SU-DHL-6 (cell line): ENCODE measurements around the gene SLC5A10.

Experiments
- H2AFZ ChIP-seq: fragments of 200-600 bp; sonication (generic); 2 replicates; pipeline ENCODE4 v1.6.1; 2014; ENCODE audit warnings: low read depth, mild to moderate bottlenecking, moderate library complexity, mixed read lengths, antibody characterized with exemption, low read length; ENCODE audit not compliant: severe bottlenecking
- H3F3A ChIP-seq: fragments of 200-600 bp; shearing (Covaris generic); 2 replicates; pipeline ENCODE4 v1.6.0; 2016; ENCODE audit warnings: antibody characterized with exemption, mild to moderate bottlenecking; ENCODE audit not compliant: insufficient read depth
- H3K27ac ChIP-seq: fragments of 200-600 bp; sonication (generic); 2 replicates; pipeline ENCODE4 v1.5.1; 2016; ENCODE audit warnings: low read depth, mild to moderate bottlenecking, low read length, moderate library complexity, mixed read lengths
- H3K27me3 ChIP-seq: fragments of 200-600 bp; sonication (generic), shearing (Covaris generic); 2 replicates; pipeline ENCODE4 v1.6.0; 2014; ENCODE audit warnings: mild to moderate bottlenecking, low read length
- H3K36me3 ChIP-seq: fragments of 200-600 bp; sonication (generic); 2 replicates; pipeline ENCODE4 v1.6.1; 2014; ENCODE audit warnings: mild to moderate bottlenecking, low read length, mixed read lengths
- H3K4me2 ChIP-seq: fragments of 300-600, 200-600 bp; shearing (Covaris generic), sonication (generic); 2 replicates; pipeline ENCODE4 v1.6.0; 2014; ENCODE audit warnings: low read length, low read depth, mild to moderate bottlenecking; ENCODE audit not compliant: poor library complexity, severe bottlenecking
- H3K4me3 ChIP-seq: fragments of 200-600 bp; sonication (generic); 2 replicates; pipeline ENCODE4 v1.5.1; 2014; ENCODE audit warnings: antibody characterized with exemption, low read length, mild to moderate bottlenecking, mixed read lengths; ENCODE audit not compliant: insufficient read depth, poor library complexity, severe bottlenecking
- H3K79me2 ChIP-seq: fragments of 200-600 bp; sonication (generic); 2 replicates; pipeline ENCODE4 v1.6.1; 2014; ENCODE audit warnings: mild to moderate bottlenecking, low read length, moderate library complexity; ENCODE audit not compliant: insufficient read depth
- H3K9ac ChIP-seq: fragments of 200-600 bp; sonication (generic); 2 replicates; pipeline ENCODE4 v1.7.0; 2014; ENCODE audit warnings: mild to moderate bottlenecking, low read length
- H3K9me2 ChIP-seq: fragments of 200-600 bp; sonication (generic); replicated peaks from 2 replicates; pipeline ENCODE4 v1.6.1; 2014; ENCODE audit warnings: low read length; ENCODE audit not compliant: insufficient read depth
- H3K9me3 ChIP-seq: fragments of 200-600 bp; sonication (generic); 2 replicates; pipeline ENCODE4 v1.6.1; 2014; ENCODE audit warnings: low read length, mixed read lengths; ENCODE audit not compliant: insufficient read depth
- H4K20me1 ChIP-seq: fragments of 200-600 bp; sonication (generic); 2 replicates; pipeline ENCODE4 v1.6.1; 2014; ENCODE audit warnings: low read depth, mild to moderate bottlenecking, antibody characterized with exemption, low read length, moderate library complexity, mixed read lengths
- EZH2phosphoT487 ChIP-seq: fragments of 200-600 bp; sonication (generic), shearing (Covaris generic); conservative IDR thresholded peaks from 2 replicates; pipeline ENCODE4 v1.6.1; 2018; ENCODE audit warnings: mild to moderate bottlenecking, antibody characterized with exemption, low read length, moderate library complexity, mixed read lengths
- TF ChIP-seq, protein P1 (sequence below): fragments of 200-600 bp; sonication (generic); IDR thresholded peaks from one replicate; pipeline ENCODE4 v1.5.1; 2017; ENCODE audit warnings: antibody characterized with exemption, mild to moderate bottlenecking, low read length, moderate library complexity; ENCODE audit not compliant: insufficient read depth, poor library complexity, severe bottlenecking

The SLC5A10 gene

DNA sequence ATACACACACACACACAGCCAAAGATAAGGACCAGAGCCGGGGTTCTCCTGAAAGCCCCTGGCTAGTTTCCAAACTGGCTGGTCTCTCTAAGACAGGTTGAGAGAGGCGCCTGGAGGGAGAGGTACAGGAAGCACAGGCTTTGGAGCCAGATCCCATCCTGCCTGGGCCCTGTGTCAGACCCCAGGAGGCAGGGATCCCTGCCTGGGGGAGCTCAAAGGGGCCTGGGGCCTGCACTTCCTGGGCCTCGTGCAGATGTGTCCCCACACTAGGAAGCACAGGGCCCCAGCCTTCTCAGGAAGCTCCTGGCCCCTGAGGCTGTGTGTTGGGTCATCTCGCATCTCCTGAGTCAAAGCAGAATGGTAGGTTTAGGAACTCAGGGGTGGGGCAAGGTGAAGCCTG lies 16.0 kb downstream of the SLC5A10 start:
- no peak overlapping the region for H3K27ac ChIP-seq
- no peak overlapping the region for H2AFZ ChIP-seq

DNA sequence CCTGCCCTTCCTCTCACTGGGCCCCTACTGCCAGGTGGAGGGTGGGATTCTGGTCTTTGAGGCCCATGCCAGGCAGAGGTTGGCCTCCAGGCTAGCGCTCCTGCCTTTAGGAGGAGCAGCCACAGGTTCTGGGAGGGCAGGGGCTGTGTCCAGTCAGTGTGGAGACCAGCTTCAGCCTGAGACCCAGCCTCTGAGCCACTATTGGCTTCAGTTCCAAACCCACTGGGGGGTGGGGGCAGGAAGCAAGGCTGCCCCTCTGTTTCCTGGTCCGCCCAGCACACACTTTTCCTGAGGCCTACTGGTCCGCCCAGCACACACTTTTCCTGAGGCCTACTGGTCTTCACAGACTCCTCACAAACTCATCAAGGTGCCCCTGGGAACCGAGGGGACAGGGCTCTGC lies 16.4 kb downstream of the SLC5A10 start:
- no peaks in the 10 kb centered on the region for H3K79me2 ChIP-seq
- TF ChIP-seq EZH2phosphoT487: no peak
- TF ChIP-seq, protein P1, sequence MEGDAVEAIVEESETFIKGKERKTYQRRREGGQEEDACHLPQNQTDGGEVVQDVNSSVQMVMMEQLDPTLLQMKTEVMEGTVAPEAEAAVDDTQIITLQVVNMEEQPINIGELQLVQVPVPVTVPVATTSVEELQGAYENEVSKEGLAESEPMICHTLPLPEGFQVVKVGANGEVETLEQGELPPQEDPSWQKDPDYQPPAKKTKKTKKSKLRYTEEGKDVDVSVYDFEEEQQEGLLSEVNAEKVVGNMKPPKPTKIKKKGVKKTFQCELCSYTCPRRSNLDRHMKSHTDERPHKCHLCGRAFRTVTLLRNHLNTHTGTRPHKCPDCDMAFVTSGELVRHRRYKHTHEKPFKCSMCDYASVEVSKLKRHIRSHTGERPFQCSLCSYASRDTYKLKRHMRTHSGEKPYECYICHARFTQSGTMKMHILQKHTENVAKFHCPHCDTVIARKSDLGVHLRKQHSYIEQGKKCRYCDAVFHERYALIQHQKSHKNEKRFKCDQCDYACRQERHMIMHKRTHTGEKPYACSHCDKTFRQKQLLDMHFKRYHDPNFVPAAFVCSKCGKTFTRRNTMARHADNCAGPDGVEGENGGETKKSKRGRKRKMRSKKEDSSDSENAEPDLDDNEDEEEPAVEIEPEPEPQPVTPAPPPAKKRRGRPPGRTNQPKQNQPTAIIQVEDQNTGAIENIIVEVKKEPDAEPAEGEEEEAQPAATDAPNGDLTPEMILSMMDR: no peak
- no peaks in the 10 kb centered on the region for H3F3A ChIP-seq
- H3K36me3 ChIP-seq: no peaks in the 10 kb centered on the region
- H3K9ac ChIP-seq: no peak overlapping the region
- H3K9me3 ChIP-seq: no peaks in the 10 kb centered on the region
- no peak overlapping the region for H3K4me2 ChIP-seq
- H3K4me3 ChIP-seq: no peak overlapping the region
- H3K9me2 ChIP-seq: no peaks in the 10 kb centered on the region
- H2AFZ ChIP-seq: no peak overlapping the region
- no peak overlapping the region for H3K27ac ChIP-seq
- no peaks in the 10 kb centered on the region for H4K20me1 ChIP-seq
- no peaks in the 10 kb centered on the region for H3K27me3 ChIP-seq

More for the DNA sequence above, 16.0 kb downstream of the SLC5A10 start:
- Histone ChIP-seq H3K79me2 (no peaks in the 10 kb centered on the region), H3K9me3 (no peaks in the 10 kb centered on the region), H3F3A (no peaks in the 10 kb centered on the region), H3K4me3 (no peak overlapping the region), H3K9ac (no peak overlapping the region), H3K9me2 (no peaks in the 10 kb centered on the region), H4K20me1 (no peaks in the 10 kb centered on the region), H3K36me3 (no peaks in the 10 kb centered on the region), H3K27me3 (no peaks in the 10 kb centered on the region), H3K4me2 (no peak overlapping the region)
- TF ChIP-seq, protein P1: no peak
- no peak for TF ChIP-seq EZH2phosphoT487

DNA sequence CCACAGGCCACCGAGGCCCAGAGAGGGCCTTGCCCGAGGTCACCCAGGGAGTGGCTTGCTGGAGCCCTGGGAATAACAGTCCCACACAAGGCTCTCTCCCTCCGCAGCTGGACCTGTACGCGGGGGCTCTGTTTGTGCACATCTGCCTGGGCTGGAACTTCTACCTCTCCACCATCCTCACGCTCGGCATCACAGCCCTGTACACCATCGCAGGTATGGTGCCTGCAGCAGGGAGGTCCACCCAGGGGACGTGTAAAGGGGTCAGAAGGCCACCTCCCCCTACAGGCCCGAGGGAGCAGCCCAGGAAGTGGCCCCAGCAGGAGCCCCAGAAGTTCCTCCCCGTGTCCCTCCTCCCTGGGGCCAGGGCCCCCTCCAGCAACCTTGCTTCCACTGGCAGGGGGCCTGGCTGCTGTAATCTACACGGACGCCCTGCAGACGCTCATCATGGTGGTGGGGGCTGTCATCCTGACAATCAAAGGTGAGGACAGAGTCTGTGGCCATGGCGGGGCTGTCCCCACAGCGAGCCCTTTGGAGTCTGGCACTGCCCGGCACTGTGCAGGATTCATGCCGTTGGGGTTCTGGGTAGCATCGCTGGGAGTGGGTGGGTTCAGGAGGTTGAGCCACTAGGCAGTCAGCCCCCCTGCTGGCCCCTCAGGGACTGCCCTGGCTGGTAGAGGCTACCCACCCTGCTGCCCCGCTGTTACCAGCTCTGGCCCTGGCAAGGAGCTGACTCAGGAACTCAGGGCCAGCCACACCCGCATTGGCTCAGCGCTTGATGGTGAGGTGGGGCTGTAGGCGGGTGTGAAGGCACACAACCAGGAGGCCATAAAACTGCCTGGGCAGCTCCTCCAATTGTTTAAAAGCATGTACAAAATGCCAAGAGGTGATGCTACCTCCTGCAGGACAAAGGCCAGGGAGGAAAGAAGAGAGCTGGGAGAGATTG lies 17.3 kb downstream of the SLC5A10 start:
- no peak for TF ChIP-seq EZH2phosphoT487
- TF ChIP-seq, protein P1: no peak
- Histone ChIP-seq H4K20me1 (no peaks in the 10 kb centered on the region), H3K4me2 (no peak overlapping the region), H3K79me2 (no peaks in the 10 kb centered on the region), H3F3A (no peaks in the 10 kb centered on the region), H3K36me3 (no peaks in the 10 kb centered on the region), H3K9ac (no peak overlapping the region), H3K27me3 (no peaks in the 10 kb centered on the region), H3K27ac (no peak overlapping the region), H3K9me2 (no peaks in the 10 kb centered on the region), H2AFZ (no peak overlapping the region), H3K9me3 (no peaks in the 10 kb centered on the region), H3K4me3 (no peak overlapping the region)
